NCI-H2081 treated with DMSO at 0.1 percent for 48 hours (cell line): ENCODE data around the gene CXorf58.

ENCODE experiments used
- DNase-seq: peaks from one replicate; lab custom pipeline; 2025; lab: John Stamatoyannopoulos, UW

CXorf58 gene

GRCh38 chrX:23901060-23901459 is 6.7 kb upstream of the CXorf58 start:
- DNase-seq = no peak

- no peak for DNase-seq
Measured at GRCh38 chrX:23901805-23902204, 6.0 kb upstream of the CXorf58 start.

- peak; percentile 2 for DNase-seq
Measured at GRCh38 chrX:23902419-23902818, 5.4 kb upstream of the CXorf58 start.

- DNase-seq = no peak
Measured at GRCh38 chrX:23904096-23904495, 3.7 kb upstream of the CXorf58 start.

GRCh38 chrX:23907111-23907497 is 702 bp upstream of the CXorf58 start:
- DNase-seq = no peak

- DNase-seq = no peak
Measured at GRCh38 chrX:23908219-23909004, 606 bp downstream of the CXorf58 start.

- no peak for DNase-seq
Measured at GRCh38 chrX:23911126-23911835, 3.5 kb downstream of the CXorf58 start.

GRCh38 chrX:23919148-23919547 is 11.3 kb downstream of the CXorf58 start:
- DNase-seq = no peak

GRCh38 chrX:23919706-23920320 is 12.0 kb downstream of the CXorf58 start:
- no peak for DNase-seq

GRCh38 chrX:23926015-23926414 is 18.2 kb downstream of the CXorf58 start:
- no peak for DNase-seq

- DNase-seq = no peak
Measured at GRCh38 chrX:23930894-23931604, 23.2 kb downstream of the CXorf58 start.

- DNase-seq = no peak
Measured at GRCh38 chrX:23932046-23932445, 24.2 kb downstream of the CXorf58 start.

- DNase-seq = no peak
Measured at GRCh38 chrX:23935106-23935505, 27.3 kb downstream of the CXorf58 start.

GRCh38 chrX:23936180-23936579 is 28.4 kb downstream of the CXorf58 start:
- no peak for DNase-seq

- DNase-seq = no peak
Measured at GRCh38 chrX:23937100-23937499, 29.3 kb downstream of the CXorf58 start.

GRCh38 chrX:23938690-23939089 is 30.9 kb downstream of the CXorf58 start:
- DNase-seq = no peak

GRCh38 chrX:23939203-23939602 is 31.4 kb downstream of the CXorf58 start:
- no peak for DNase-seq

- no peak for DNase-seq
Measured at GRCh38 chrX:23944234-23944633, 36.4 kb downstream of the CXorf58 start.

GRCh38 chrX:23945206-23945605 is 37.4 kb downstream of the CXorf58 start:
- no peak for DNase-seq

- DNase-seq = no peak
Measured at GRCh38 chrX:23952391-23952790, 44.6 kb downstream of the CXorf58 start.

- peak; percentile 27 for DNase-seq
Measured at GRCh38 chrX:23952984-23953907, 45.4 kb downstream of the CXorf58 start.
